ENCODE results near the gene C22orf39.

The C22orf39 gene

GRCh38 chr22:19400881-19401280 is 46.6 kb downstream of the C22orf39 start:
- no peak for DNase-seq (ENCODE audit: low read depth in 2 of 2)

GRCh38 chr22:19398652-19399051 is 48.9 kb downstream of the C22orf39 start:
- no peak for DNase-seq (ENCODE audit: low read depth in 2 of 2)

- DNase-seq (ENCODE audit: low read depth in 2 of 2), result no peak
Measured at GRCh38 chr22:19398206-19398605, 49.3 kb downstream of the C22orf39 start.

- no peak for DNase-seq (ENCODE audit: low read depth in 2 of 2)
Measured at GRCh38 chr22:19397734-19398104, 49.8 kb downstream of the C22orf39 start.

- no peak for DNase-seq (ENCODE audit: low read depth in 2 of 2)
Measured at GRCh38 chr22:19396934-19397733, 50.4 kb downstream of the C22orf39 start.

GRCh38 chr22:19396561-19396933 is 51.0 kb downstream of the C22orf39 start:
- no peak for DNase-seq (ENCODE audit: low read depth in 2 of 2)

GRCh38 chr22:19395276-19395675 is 52.2 kb downstream of the C22orf39 start:
- DNase-seq (ENCODE audit: low read depth in 2 of 2), result no peak

- no peak for DNase-seq (ENCODE audit: low read depth in 2 of 2)
Measured at GRCh38 chr22:19394274-19395050, 53.0 kb downstream of the C22orf39 start.

GRCh38 chr22:19393704-19394103 is 53.8 kb downstream of the C22orf39 start:
- no peak for DNase-seq (ENCODE audit: low read depth in 2 of 2)
